Smooth muscle cell of bladder (primary cell): ENCODE results near the gene APLP1. TPM values are rescaled to one million over a fixed set of nuclear protein-coding genes. Genes with fewer than 3 reads are reported as not detected.

Source experiments
- total RNA-seq: library from RNA; depleted of rRNA; stranded (reverse); fragments of >200 nt; gene quantifications from 2 replicates; pipeline ENCODE4 v1.2.3, GENCODE V29; 2014

Gene APLP1
- 1.7 and 3.9 TPM in 2 replicates for total RNA-seq

DNA sequence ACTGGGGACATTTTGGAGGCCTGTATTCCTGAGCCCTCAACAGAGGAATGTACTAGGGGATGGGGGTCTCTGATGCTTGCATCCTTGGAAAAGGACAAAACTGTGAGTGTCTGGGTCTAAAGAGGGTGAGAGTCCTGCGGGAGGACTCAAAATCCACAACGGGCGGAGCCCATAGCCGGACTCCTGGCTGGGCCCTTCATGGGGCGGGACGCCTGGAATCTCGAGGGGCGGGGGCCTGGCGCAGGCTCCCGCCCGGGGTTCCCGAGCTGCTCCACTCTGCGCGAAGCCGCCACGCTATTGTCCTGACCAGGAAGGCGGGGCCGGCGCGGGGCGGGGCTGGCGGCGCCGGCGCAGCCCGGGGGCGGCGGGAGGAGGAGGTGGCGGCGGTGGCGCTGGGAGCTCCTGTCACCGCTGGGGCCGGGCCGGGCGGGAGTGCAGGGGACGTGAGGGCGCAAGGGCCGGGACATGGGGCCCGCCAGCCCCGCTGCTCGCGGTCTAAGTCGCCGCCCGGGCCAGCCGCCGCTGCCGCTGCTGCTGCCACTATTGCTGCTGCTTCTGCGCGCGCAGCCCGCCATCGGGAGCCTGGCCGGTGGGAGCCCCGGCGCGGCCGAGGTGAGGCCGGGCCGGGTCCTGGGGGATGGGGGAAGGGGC, at the start of gene APLP1:
Gene APLP1 (plus strand): TSS at position 403 of the 651 bp plus-strand sequence. CDS start 63 bp downstream, at position 466.

DNA sequence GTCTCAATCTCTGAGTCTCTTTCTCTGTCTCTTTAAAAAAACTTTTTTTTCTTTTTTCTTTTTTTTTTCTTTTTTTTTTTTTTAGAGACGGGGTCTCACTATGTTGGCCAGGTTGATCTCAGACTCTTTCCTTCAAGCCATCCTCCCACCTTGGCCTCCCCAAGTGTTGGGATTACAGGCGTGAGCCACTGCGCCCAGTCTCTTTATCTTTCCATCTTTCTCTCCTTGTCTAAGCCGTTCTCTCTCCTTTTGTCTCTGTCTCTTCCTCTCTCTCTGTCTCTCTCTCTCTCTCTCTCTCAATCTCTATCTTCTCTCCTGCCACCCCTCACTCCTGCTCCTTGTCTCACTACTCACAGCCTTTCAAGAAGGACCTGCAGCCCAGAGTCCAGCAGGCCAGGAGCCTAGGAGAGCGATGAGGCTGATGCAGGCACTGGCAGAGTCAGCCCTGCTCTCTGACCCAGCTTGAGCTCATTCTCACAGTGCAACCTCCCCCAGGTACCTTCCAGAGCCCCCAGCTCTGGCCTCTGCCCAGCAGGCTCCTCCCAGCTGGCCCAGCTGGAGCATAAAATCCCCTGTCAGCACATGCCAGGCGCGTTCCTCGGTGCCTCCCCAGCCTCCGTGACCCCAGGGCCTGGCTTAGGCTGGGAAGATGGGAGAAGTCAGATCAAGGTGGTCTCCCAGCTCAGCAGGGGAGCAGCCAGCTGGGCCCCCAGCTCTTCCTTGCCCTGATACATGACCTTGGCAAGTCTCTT, 16.2 kb upstream of the APLP1 start, which contains the start of gene NPHS1:
Gene NPHS1 (minus strand): TSS at position 476 of the 752 bp plus-strand sequence. CDS start 667 bp downstream, outside the sequence.

DNA sequence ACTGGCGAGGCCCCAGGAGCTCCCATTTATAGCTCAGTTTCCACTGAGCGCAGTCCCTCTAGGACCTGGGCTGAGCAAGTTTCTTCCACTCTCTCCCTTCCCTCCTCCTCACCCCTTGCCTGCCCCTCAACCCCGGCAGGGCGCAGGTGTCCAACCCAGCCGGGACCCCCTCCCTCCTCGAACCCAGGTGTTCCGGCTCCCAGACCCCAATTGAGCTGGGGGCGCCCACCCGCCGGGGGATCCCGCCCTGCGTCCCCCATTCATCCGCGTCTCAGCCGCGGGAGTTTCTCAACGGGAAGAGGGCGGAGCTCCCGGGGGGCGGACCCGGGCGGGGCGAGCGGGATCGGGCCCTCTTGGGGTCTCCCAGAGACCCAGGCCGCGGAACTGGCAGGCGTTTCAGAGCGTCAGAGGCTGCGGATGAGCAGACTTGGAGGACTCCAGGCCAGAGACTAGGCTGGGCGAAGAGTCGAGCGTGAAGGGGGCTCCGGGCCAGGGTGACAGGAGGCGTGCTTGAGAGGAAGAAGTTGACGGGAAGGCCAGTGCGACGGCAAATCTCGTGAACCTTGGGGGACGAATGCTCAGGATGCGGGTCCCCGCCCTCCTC, 11.7 kb upstream of the APLP1 start, which contains the start of gene KIRREL2:
Gene KIRREL2 (plus strand): TSS at position 366 of the 604 bp plus-strand sequence. CDS start 209 bp downstream, at position 575.

GRCh38 chr19:35901854-35902661, 33.7 kb downstream of the APLP1 start, which contains the start of gene HCST:
HCST (plus strand) TSS chr19:35902529; CDS start chr19:35902594, 65 bp downstream.

GRCh38 chr19:35908010-35908441, 39.7 kb downstream of the APLP1 start, which contains the start of gene TYROBP:
TYROBP (minus strand) TSS chr19:35908295; CDS start chr19:35908228, 67 bp downstream.

Other genes starting within 250 kb of the APLP1 start
- gene RBM42, start 239.5 kb upstream of the APLP1 start, total RNA-seq = 33.4 and 34.0 TPM in 2 replicates
- gene ETV2, start 226.8 kb upstream of the APLP1 start, total RNA-seq = 0.18 and 0.28 TPM in 2 replicates
- 495 and 644 TPM in 2 replicates for gene COX6B1, start 220.3 kb upstream of the APLP1 start, total RNA-seq
- 0.09 TPM in 1 of 2 replicates, not detected in the other for gene UPK1A, start 202.1 kb upstream of the APLP1 start, total RNA-seq
- not detected in 2 replicates for gene ZBTB32, start 164.0 kb upstream of the APLP1 start, total RNA-seq
- gene KMT2B, start 150.6 kb upstream of the APLP1 start, total RNA-seq = 2.6 and 4.2 TPM in 2 replicates
- gene IGFLR1, start 126.1 kb upstream of the APLP1 start, total RNA-seq = 1.00 and 1.8 TPM in 2 replicates
- 5.5 and 7.8 TPM in 2 replicates for gene U2AF1L4, start 123.2 kb upstream of the APLP1 start, total RNA-seq
- gene PSENEN, start 122.9 kb upstream of the APLP1 start, total RNA-seq = 13.5 and 14.0 TPM in 2 replicates
- gene LIN37, start 120.0 kb upstream of the APLP1 start, total RNA-seq = 7.4 and 10.1 TPM in 2 replicates
- gene HSPB6, start 111.5 kb upstream of the APLP1 start, total RNA-seq = 50.3 and 88.4 TPM in 2 replicates
- 2.5 and 3.3 TPM in 2 replicates for gene PROSER3, start 110.4 kb upstream of the APLP1 start, total RNA-seq
- 1.00 and 1.3 TPM in 2 replicates for gene ARHGAP33, start 93.0 kb upstream of the APLP1 start, total RNA-seq
- not detected in 2 replicates for gene PRODH2, start 55.7 kb upstream of the APLP1 start, total RNA-seq
- not detected in 2 replicates for gene NPHS1, start 16.1 kb upstream of the APLP1 start, total RNA-seq
- gene KIRREL2, start 11.7 kb upstream of the APLP1 start, total RNA-seq = not detected in 2 replicates
- 2.7 and 3.8 TPM in 2 replicates for gene NFKBID, start 32.0 kb downstream of the APLP1 start, total RNA-seq
- 1.00 and 2.8 TPM in 2 replicates for gene HCST, start 34.0 kb downstream of the APLP1 start, total RNA-seq
- not detected in 2 replicates for gene TYROBP, start 39.7 kb downstream of the APLP1 start, total RNA-seq
- gene LRFN3, start 67.8 kb downstream of the APLP1 start, total RNA-seq = 1.00 and 2.4 TPM in 2 replicates
- 12.1 and 14.5 TPM in 2 replicates for gene SDHAF1, start 126.6 kb downstream of the APLP1 start, total RNA-seq
- gene SYNE4, start 140.2 kb downstream of the APLP1 start, total RNA-seq = 0.09 and 0.28 TPM in 2 replicates
- 13.7 and 16.7 TPM in 2 replicates for gene ALKBH6, start 145.6 kb downstream of the APLP1 start, total RNA-seq
- gene CLIP3, start 164.3 kb downstream of the APLP1 start, total RNA-seq = 7.8 and 11.9 TPM in 2 replicates
- 1.8 and 4.3 TPM in 2 replicates for gene THAP8, start 185.7 kb downstream of the APLP1 start, total RNA-seq
- 0.55 and 0.85 TPM in 2 replicates for gene WDR62, start 186.3 kb downstream of the APLP1 start, total RNA-seq
- gene OVOL3, start 242.6 kb downstream of the APLP1 start, total RNA-seq = not detected in 2 replicates
- 90.0 and 102 TPM in 2 replicates for gene POLR2I, start 246.3 kb downstream of the APLP1 start, total RNA-seq
- 196 and 210 TPM in 2 replicates for gene TBCB, start 246.9 kb downstream of the APLP1 start, total RNA-seq